ENCODE results near the gene MNX1.

MNX1 gene

DNA sequence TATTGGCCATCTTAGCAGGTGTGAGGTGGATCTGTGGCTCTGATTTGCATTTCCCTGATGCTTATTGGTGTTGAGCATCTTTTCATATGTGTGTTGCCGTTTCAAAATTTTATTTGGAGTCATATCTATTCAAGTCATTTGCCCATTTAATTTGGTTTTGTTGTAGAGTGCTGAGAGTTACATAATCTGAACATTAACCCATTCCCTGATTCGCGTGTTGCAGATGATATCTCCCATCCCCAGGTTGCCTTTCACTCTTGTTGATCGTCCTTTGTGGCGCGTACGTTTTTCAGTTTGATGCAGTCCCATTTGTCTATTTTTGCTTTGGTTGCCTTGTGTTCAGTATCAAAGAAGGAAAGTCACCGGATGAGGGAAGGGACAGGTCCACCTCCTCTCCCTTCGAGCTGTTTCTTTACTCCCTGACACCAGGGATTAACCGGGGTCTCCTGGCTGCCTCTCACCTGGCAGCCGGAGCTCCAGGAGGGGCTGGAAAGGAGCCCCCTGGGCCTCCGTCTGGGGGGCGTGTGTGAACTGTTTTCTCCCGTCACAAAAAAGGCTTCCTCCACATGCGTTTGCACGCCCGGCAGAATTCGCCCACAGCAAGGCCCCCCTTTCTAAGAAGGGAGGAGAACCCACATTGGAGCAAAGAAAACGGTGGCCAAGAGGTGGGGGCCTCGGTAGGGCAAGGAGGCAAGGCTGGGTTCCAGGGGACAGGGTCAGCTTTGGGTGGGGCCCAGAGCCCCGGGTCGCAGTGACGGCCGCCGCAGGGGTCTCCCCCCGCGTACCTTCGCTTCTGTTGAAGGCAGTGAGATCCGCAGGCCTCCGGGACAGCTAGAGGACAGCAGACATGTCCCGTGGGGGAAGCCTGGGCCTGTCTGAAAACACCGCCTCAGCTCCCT, 8.3 kb downstream of the MNX1 start:
- DNase-seq: no peak

GRCh38 chr7:157000741-157001653, 9.5 kb downstream of the MNX1 start:
- DNase-seq: no peak

GRCh38 chr7:156999958-157000726, 10.3 kb downstream of the MNX1 start:
- no peak for DNase-seq

DNA sequence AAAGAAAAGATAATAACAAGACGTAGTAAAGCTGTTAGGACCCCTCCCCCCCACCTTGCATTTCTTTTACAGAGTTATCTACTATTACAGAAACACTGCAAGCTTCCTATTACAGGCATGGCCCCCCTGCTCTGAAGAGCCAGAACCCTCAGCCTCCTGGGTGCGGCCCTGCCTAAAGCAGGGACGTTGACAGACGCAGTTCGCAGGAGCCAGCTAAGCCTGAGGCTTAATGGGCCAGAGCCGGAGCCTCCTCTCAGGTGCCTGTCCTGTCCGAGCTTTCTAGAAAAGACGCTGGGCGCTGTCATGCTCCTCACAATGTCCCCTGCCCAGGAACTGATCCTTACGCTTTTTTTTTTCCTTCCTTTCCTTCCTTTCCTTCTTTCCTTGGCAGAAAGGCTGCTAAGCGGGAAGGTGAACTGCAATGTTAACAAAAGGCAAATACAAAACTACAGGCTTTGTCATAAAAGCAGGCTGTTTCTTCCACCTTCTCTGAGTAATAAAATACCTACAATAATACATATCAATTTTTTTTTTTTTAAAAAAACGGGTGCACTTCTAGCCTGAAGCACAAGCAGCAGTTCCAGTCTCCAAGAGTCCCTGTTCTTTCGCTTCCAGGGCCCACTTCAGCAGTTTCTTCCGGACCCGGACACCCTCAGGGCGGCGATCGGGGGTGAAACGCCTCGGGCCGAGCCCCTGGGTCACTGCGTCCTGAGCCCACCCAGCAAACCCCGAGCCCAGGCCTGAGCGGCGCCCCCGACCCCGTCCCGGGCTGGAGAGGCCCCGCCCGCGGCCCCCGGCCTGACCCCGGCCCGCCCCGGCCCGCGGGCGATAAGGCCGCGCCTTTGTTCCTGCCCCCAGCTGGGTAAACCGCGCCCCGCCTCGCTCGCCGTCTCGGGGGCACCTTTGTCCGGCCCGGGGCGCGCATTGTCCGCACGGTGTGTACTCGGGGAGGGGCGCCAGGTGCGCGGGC, 11.2 kb downstream of the MNX1 start:
- no peak for DNase-seq

GRCh38 chr7:156994417-156994816, 16.0 kb downstream of the MNX1 start:
- DNase-seq: no peak

GRCh38 chr7:156993925-156994235, 16.6 kb downstream of the MNX1 start:
- no peak for DNase-seq

DNA sequence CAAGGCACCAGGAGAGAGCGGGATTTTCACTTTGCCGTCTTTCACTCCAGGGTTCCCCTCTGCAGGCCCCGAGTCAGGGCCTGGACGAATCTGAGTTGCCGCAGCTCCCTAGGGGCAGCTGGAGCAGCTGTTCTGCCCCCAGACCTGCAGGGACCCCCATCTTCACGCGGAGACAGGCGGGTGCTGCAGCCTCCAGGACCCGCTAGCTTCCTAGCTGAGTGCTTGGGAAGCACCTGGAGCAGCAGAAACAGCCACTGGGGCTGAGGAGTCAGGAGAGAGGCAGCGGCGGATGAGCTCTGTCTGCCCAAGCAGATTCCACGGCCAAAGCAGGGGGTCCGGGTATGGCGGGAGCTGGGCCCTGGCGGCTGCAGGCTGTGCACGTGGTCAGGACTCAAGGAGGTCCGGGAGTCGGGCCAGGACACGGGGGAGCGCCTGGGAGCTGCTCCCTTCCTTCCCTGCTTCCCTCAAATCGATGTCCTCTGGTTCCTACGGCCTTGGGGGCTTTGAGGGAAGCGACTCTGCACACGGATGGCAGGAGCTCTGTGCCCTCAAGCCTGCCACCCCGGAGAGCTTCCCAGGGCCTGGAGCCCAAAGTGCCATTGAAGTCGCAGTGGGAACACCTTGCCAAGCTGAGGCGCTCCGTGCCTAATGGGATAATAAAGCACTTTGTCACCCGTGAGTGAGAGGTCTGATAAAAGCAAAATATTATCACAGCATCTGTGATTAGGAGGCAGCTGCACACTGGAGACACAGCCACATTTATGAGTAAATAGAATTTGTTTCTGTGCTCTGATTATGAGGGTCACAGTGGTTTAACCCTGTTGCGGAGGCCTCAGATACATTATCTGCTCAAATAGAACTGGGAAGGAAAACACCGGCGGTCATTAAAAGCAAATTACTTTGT, 17.2 kb downstream of the MNX1 start:
- no peak for DNase-seq

DNA sequence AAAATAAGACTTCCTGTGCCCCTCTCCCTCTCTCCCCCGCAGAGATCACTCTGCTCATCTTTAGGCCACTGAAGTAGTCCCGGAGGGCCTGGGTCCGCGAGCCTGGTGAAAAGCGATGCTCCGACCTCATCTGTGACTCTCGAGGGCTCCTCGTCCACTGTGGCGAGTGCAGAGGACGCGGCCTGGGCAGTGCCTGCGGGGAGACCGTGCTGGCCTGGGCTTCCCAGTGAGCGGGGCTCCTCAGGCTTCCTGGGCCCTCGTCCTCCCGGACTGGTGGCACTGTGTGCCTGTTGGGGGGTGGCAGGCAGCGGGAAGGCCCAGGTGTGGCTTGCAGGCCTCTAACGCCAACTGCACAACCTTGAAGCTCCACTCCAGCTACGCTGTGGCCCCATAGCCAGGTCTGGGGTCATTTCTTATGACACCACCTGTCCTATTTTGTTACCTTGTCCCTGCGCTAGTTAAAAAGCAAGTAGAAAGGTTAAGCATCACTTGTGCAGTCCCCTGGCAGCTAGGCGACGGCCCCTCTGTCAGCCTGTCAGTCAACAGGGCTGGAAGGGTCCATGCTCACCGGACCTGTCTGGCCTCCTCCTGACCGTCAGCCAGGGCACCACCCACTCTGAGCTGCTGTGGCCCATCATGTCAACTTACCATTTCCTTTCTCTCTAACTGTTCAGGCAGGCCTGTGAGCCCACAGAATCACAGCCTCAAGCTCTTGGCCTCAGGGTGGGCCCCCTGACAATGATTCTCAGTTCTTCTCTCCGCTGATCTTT, 20.5 kb downstream of the MNX1 start:
- DNase-seq: no peak

GRCh38 chr7:156988343-156989185, 21.9 kb downstream of the MNX1 start:
- DNase-seq: no peak

GRCh38 chr7:156986378-156986777, 24.1 kb downstream of the MNX1 start:
- no peak for DNase-seq

DNA sequence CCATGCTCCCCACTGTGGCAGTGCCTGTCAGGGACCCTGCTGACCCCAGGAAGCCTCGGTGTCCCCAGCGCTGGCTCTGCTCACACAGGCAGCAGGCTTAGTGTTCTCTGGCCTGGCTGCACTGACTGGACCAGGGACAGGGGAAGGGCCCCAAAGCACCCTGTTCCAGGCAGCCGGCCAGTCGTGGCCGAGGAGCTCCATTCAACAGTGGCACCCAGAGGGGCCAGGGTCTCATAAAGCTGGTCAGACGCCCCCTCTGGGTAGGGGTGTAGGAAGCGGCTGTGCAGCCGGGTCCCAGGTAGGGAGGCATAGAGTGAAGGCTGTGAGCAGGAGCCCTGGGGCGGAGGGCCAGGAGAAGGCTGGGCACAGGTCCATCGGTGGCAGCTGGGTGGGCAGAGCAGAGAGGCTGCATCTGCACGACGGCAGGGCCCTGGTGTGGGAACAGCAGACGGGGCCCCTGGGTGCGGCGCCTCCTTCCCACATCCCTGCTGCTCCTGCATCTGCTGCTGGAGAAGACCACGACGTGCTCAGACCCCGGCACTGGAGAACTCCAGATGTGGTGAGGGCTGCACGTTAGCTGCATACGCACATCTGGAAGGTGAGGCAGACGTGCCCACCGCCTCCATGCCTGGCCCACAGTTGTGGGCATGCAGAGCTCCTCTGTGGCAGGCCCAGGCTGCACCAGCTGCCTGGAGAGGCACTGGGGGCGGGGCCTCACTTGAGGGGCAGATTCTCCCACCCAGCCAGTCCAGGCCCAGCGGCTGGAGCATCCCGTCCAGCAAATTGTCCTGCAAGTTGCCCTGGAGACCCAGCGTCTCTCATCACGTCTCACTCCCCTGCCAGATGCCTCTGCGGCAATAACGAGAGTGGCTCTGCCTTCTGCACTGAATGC, 25.1 kb downstream of the MNX1 start:
- no peak for DNase-seq

DNA sequence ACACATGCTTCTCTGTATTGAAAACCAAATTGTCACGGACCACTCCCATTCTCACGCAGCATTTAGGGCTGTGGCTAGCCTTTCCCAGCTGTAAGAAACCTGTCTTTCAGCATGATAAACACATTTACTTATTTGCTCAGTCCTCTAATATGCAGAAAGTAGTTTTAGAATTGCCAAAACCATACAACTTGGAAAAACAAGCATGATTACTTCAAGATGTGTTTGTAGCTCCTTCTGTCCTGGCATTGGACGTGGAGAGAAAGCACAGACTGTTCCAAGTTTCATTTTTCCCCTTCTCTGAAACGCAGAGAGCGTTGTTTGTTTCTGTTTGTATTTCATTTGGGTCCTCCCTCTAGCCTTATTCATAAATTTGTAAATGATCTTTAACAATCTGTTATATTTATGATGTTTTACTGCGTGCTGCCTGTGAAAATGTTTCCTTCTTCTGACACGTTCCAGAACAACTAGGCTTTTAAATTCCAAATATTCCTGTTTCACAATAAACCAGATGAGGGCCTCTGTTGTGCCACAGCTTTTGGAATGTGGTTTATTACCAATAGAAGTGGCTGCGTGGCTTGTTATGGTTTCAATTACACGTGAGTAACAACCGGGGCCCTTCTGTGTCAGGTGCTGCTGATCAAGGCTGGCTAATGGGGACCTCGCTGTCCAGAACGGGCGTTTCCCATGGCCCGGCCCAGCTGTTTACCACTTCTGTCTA, 26.1 kb downstream of the MNX1 start:
- DNase-seq: no peak

DNA sequence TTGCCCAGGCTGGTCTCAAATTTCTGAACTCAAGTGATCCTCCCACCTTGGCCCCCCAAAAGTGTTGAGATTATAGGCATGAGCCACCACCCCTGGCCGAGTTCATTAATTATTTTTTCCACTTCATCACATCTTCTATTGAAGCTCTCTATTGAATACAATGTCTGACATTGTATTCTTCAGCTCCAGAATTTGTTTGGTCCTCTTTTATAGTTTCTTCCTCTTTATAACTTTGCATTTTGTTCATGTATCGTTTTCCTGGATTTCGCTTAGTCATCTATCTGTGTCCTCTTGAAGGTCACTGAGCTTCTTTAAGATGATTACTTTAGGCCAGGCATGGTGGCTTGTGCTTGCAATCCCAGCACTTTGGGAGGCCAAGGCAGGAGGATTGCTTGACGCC, 30.8 kb downstream of the MNX1 start:
- DNase-seq: no peak

DNA sequence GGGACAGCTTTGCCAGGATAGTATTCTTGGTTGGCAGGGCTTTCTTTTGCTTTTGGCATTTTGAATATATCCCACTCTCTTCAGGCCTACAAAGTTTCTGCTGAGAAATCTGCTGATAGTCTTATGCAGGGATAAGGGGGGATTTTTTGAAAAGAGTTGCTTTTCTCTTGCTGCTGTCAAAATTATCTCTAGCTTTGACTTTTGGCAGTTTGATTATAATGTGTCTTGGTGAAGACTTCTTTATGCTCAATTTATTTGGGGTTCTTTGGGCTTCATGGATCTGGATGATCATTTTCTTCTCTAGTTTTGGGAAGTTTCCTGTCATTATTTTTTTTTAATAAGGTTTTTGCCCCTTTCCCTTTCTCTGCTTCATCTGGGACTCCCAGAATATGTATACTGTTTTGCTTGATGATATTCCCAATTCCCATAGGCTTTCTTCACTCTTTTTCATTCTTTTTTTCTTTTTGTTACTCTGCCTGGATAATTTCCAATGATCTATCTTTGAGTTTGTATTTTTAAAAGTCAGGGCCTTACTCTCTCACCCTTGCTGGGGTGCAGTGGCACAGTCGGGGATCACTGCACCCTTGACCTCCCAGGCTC, 31.4 kb downstream of the MNX1 start:
- no peak for DNase-seq

DNA sequence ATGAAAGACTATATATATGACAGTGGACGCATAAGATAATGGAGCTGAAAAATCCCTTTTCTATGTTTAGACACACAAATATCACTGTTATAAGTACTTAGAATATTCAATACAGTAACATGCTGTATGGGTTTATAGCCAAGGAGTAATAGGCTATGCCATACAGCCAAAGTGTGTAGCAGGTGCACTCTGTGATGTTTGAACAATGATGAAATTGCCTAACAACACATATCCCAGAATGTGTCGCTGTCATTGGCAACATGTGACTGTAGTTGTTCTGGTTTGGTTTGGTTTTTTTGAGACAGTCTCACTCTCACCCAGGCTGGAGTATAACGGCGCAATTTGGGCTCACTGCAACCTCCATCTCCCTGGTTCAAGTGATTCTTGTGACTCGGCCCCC, 34.8 kb downstream of the MNX1 start:
- no peak for DNase-seq

DNA sequence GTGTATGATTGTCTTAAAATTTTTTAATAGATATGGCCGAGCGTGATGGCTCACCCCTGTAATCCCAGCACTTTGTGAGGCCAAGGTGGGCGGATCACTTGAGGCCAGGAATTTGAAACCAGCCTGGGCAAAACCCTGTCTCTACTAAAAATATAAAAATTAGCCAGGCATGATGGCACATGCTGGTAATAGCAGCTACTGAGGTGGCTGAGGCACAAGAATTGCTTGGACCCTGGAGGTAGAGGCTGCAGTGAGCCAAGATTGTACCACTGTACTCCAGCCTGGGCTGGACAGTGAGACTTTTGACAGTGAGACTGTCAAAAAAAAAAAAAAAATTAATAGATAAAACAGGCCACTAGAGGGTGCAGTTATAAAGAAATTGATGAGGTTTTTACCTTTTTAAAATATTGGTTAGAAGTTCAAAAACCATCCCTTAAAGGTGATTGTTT, 40.5 kb downstream of the MNX1 start:
- DNase-seq: no peak

GRCh38 chr7:156968183-156968582, 42.3 kb downstream of the MNX1 start:
- no peak for DNase-seq
